ENCODE data around the gene VAPB.

The VAPB gene

GRCh38 chr20:58377766-58378401 lies 11.1 kb upstream of the VAPB start:
- no peak for DNase-seq (ENCODE audit: low read depth in 4 of 4, low spot score in 1 of 4)

GRCh38 chr20:58378704-58379103 lies 10.3 kb upstream of the VAPB start:
- no peak for DNase-seq (ENCODE audit: low read depth in 4 of 4, low spot score in 1 of 4)

- no peak for DNase-seq (ENCODE audit: low read depth in 4 of 4, low spot score in 1 of 4)
Observed at GRCh38 chr20:58381627-58382026, 7.4 kb upstream of the VAPB start.

DNA sequence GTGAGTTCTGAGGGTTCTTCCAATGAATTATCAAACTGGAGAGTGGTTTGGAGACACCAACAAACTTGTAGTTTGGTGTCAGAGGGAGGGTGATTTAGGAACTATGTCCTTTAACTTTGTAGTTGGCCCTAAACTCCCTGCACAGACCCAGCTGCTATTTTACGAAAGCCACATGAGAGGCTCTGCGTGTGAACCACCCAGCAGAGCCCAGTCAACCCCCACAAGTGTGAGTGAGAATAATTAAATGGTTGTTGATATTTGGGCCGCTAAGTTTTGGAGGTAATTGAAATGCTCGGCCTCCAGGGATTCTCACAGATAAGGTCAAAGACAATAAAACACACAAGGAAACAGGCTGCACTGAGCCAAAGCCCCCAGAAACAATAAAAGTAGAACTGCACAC lies 6.9 kb upstream of the VAPB start:
- no peak for DNase-seq (ENCODE audit: low read depth in 4 of 4, low spot score in 1 of 4)

DNA sequence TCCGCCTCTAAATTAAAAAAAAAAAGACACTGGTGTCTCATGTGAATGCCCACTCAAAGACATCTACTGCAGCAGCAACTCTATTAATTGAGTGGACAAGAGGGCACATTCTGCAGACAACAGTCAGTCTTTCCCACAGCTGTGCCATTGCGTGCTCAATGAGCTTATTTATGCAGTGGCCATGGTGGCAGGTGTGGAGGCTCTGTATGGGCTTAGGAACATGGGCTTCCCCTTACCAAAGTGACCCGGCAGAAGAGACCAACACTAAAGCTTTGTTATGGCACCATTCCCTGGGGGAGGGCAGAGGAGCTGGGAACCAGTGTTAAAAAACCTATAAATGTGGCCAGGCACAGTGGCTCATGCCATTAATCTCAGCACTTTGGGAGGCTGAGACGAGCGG lies 4.2 kb upstream of the VAPB start:
- no peak for DNase-seq (ENCODE audit: low read depth in 4 of 4, low spot score in 1 of 4)

DNA sequence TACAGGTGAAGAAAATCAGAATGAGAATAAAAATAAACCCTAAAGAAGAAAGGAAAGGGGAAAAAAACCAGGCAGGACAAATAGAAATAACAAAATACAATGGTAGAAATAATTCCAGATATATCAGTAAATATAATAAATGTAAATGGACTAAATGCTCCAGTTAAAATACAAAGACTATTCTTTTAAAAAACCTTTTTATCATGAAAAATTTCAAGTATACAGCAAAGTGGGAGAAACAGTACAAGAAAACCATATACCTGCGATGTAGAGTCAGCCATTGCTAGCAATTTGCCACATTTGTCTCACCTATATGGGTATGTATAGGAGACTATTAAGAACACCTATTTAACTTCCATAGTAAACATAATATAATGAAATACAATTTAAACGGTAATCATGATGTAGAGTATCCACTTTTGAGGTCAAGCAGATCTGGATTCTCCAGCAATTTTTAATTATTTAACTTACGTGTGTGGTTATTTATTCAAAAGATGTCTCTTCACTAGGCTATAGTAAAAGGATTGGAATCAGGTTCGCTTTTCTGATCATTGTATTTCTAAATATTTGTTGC lies 914 bp upstream of the VAPB start:
- no peak for DNase-seq (ENCODE audit: low read depth in 4 of 4, low spot score in 1 of 4)

- no peak for DNase-seq (ENCODE audit: low read depth in 4 of 4, low spot score in 1 of 4)
Observed at GRCh38 chr20:58389324-58389967, 417 bp downstream of the VAPB start.

- no peak for DNase-seq (ENCODE audit: low read depth in 4 of 4, low spot score in 1 of 4)
Observed at GRCh38 chr20:58389968-58390658, 1.1 kb downstream of the VAPB start.

GRCh38 chr20:58390659-58391035 lies 1.6 kb downstream of the VAPB start:
- DNase-seq (ENCODE audit: low read depth in 4 of 4, low spot score in 1 of 4): no peak

- no peak for DNase-seq (ENCODE audit: low read depth in 4 of 4, low spot score in 1 of 4)
Observed at GRCh38 chr20:58392286-58392685, 3.3 kb downstream of the VAPB start.

DNA sequence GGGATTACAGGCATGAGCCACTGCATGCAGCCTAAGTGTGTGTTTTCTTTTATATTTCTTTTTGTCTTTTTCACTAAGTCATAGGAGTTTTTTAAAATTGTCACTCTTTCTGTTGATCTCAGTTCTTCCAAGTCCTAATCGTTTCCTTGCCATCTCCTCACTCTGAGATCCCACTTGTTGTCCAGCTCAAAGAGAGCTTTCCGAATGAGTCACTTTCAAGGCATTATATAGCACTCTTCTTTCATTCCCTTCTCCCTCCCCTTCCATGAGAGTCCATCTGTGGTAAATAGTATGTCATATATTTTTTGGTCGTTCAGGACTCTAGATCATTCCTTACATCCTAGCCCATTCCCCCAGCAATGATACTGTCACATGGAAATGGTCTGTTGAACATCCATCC lies 4.3 kb downstream of the VAPB start:
- no peak for DNase-seq (ENCODE audit: low read depth in 4 of 4, low spot score in 1 of 4)

GRCh38 chr20:58394801-58395200 lies 5.8 kb downstream of the VAPB start:
- no peak for DNase-seq (ENCODE audit: low read depth in 4 of 4, low spot score in 1 of 4)

- no peak for DNase-seq (ENCODE audit: low read depth in 4 of 4, low spot score in 1 of 4)
Observed at GRCh38 chr20:58395604-58396003, 6.6 kb downstream of the VAPB start.

- DNase-seq (ENCODE audit: low read depth in 4 of 4, low spot score in 1 of 4): no peak
Observed at GRCh38 chr20:58397429-58397828, 8.4 kb downstream of the VAPB start.

DNA sequence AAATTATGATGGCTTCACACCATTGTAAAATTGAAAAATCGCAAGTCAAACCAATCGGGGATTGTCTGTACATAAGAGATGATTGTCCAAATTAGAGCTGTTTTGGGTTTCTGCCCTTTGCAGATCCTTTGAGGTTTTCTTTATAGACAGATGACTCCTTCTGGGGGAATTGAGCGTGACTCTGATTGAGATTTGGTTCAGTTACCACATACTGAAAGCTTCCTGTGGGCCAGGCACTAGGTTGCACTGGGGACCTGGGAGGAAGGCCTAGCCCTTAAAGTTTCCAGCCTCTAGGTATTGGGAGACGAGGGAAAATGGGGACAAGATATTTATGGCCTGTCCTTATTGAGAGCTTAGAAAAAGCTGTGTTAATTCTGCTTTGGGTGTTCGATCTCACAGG lies 9.2 kb downstream of the VAPB start:
- no peak for DNase-seq (ENCODE audit: low read depth in 4 of 4, low spot score in 1 of 4)

DNA sequence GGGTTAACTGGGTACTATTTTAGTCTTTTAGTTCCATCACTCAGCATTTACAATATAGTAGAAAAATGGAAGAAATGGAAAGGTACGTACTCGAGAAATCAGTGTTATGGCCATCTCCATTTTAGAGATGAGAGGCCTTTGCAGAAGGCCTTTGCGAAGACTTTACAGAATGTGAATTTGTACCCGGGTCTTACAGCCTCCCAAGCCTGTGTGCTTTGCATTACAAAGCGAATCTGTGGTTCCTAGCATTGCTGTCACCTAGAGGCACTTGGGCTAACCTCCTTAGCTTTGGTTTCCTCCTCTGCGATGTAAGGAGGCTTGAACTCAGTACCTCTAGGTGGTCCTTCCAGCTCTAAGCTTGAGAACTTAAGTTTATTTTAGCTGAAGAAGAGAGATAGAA lies 10.9 kb downstream of the VAPB start:
- DNase-seq (ENCODE audit: low read depth in 4 of 4, low spot score in 1 of 4): no peak

GRCh38 chr20:58401162-58401561 lies 12.1 kb downstream of the VAPB start:
- DNase-seq (ENCODE audit: low read depth in 4 of 4, low spot score in 1 of 4): no peak

GRCh38 chr20:58402305-58402704 lies 13.3 kb downstream of the VAPB start:
- no peak for DNase-seq (ENCODE audit: low read depth in 4 of 4, low spot score in 1 of 4)

GRCh38 chr20:58402827-58403226 lies 13.8 kb downstream of the VAPB start:
- no peak for DNase-seq (ENCODE audit: low read depth in 4 of 4, low spot score in 1 of 4)

GRCh38 chr20:58403272-58403671 lies 14.2 kb downstream of the VAPB start:
- DNase-seq (ENCODE audit: low read depth in 4 of 4, low spot score in 1 of 4): no peak

DNA sequence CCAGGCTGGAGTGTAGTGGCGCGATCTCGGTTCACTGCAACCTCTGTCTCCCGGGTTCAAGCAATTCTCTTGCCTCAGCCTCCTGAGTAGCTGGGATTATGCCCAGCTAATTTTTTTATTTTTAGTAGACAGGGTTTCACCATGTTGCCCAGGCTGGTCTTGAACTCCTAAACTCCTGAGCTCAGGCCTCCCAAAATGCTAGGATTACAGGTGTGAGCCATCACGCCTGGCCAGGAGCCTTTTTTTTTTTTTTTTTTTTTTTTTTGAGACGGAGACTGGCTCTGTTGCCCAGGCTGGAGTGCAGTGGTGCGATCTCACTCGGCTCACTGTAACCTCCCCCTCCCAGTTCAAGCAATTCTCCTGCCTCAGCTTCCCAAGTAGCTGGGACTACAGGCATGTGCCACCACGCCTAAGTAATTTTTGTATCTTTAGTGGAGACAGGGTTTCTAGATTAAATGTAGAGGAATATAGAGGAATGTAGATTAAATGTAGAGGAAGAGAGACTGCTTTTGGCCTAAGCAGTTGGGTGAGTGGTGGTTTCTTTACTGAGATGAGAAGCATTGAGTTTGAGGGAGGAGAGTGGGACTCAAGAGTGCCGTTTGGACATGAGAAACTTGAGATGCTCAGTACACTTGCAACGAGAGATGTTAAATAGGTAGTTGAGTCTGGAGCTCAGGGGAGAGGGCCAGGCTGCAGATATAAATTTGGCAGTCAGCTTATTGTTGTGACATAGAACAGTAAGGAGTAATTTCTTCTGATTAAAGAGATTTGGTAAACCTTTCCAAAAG lies 16.7 kb downstream of the VAPB start:
- DNase-seq (ENCODE audit: low read depth in 4 of 4, low spot score in 1 of 4): no peak

All from stimulated activated CD4-positive, alpha-beta T cell treated with anti-CD3 and anti-CD28 coated beads, Interleukin-1b, Interleukin-23, amount 100 ng/mL, for 24 hours (primary cell).